ENCODE results near the gene MFAP5. TPM values are rescaled to one million over a fixed set of nuclear protein-coding genes. Genes with fewer than 3 reads are reported as not detected.

Gene MFAP5
- total and polyA plus RNA-seq, 2 donors (not counting 3 experiments of a cell fraction or from before 2014, with no cell fraction given): 0.39 TPM; not detected in 1

- no peak within 1 kb of the TSS for H3K9ac ChIP-seq (replicated peaks; ENCODE audit: extremely low read depth, insufficient read depth, low read length)
- no peak within 1 kb of the TSS for H2AFZ ChIP-seq (ENCODE audit: low read depth, low read length)
- BruUV-seq (replicated peaks): no TSS peak
- no peaks in the 10 kb centered on the region for H3K79me2 ChIP-seq (ENCODE audit: control insufficient read depth, insufficient read depth, low read length)
- no peaks in the 10 kb centered on the region for H3K36me3 ChIP-seq (ENCODE audit: control insufficient read depth in 2 of 2, extremely low read depth in 1 of 2, insufficient read depth in 2 of 2, low read length in 2 of 2)
- no peak within 1 kb of the TSS for H3K4me3 ChIP-seq (replicated peaks in 1 of 3; ENCODE audit: insufficient read depth in 1 of 3, low read depth in 1 of 3, low read length in 3 of 3)
- H3K4me2 ChIP-seq (ENCODE audit: insufficient read depth, low read length): no peak within 1 kb of the TSS
- dilution Hi-C loops (cut with MboI; ENCODE audit: extremely low pct_ligation_motif_present, low sequenced_read_pairs): no loop called here
- no peaks in the 10 kb centered on the region for H3K4me1 ChIP-seq (ENCODE audit: control insufficient read depth, extremely low read depth, insufficient read depth, low read length)
- DNase-seq (ENCODE audit: low read depth, low spot score) (no peak), FAIRE-seq (no peak)
- ChIA-PET POLR2A (no interaction called here), CTCF (interaction anchor here (1.0 to 6.5 kb wide), 2 partner anchors 45 to 70 kb away, joined by 5 to 256 read pairs; partner anchors contain the start of gene CLEC4E)
- no peaks in the 10 kb centered on the region for H3K9me1 ChIP-seq (replicated peaks; ENCODE audit: control insufficient read depth, extremely low read depth, insufficient read depth, low read length)
- no peak within 1 kb of the TSS for H3K27ac ChIP-seq (ENCODE audit: insufficient read depth, low read depth, low read length)
- intact Hi-C loops (cut with micrococcal nuclease): no loop called here
- H3K9me3 ChIP-seq (replicated peaks; ENCODE audit: control insufficient read depth, insufficient read depth, low read length): no peaks in the 10 kb centered on the region
- peaks cover 0 to under 1% of the 10 kb centered on the region in 2 experiments for H3K27me3 ChIP-seq (ENCODE audit: control insufficient read depth in 2 of 2, insufficient read depth in 2 of 2, low read length in 2 of 2)
- TF ChIP-seq GATA2 (IDR thresholded peaks at IDR 0.05; ENCODE audit: insufficient read depth, insufficient read length, low read depth, low read length) (no peak), MAX (IDR thresholded peaks at IDR 0.05; ENCODE audit: insufficient read depth, insufficient read length) (no peak), CTCF (IDR thresholded peaks at IDR 0.05; ENCODE audit: extremely low read depth in 1 of 2, insufficient read depth in 1 of 2, low read depth in 1 of 2, low read length in 2 of 2) (no peak), POLR2A (IDR thresholded peaks at IDR 0.05; ENCODE audit: low read depth, low read length) (no peak), EZH2 (IDR thresholded peaks at IDR 0.05; ENCODE audit: borderline replicate concordance, low read depth, low read length, severe bottlenecking) (no peak), MYC (IDR thresholded peaks at IDR 0.05; ENCODE audit: low read depth, low read length) (no peak), POLR2AphosphoS5 (IDR thresholded peaks at IDR 0.05; ENCODE audit: insufficient read depth, low read depth, low read length) (no peak), FOS (IDR thresholded peaks at IDR 0.05; ENCODE audit: borderline replicate concordance, insufficient read depth, low read length) (no peak)
- no peaks in the 10 kb centered on the region for H4K20me1 ChIP-seq (replicated peaks; ENCODE audit: control insufficient read depth, extremely low read depth, insufficient read depth, low read length)
Measured at GRCh38 chr12:8612629-8613028, 50.0 kb downstream of the MFAP5 start, which contains the start of gene AICDA. AICDA (minus strand) TSS chr12:8612859; CDS start chr12:8612767, 92 bp downstream.

All from endothelial cell of umbilical vein (primary cell).